Activated effector memory CD4-positive, alpha-beta T cell treated with Interleukin-2 at 50 U/mL for 16 hours (primary cell): ENCODE results near the gene BIN2.
"Not testable (repeated sequence)": the region's sequence is repeated elsewhere in the genome, so short reads cannot be mapped to it uniquely, and the experiment has no call there.

Experiments
- DNase-seq: peaks from one replicate; pipeline ENCODE4 v3.0.0-alpha.2; 2020

BIN2 gene

GRCh38 chr12:51343201-51343600 is 19.2 kb upstream of the BIN2 start:
- DNase-seq: no peak

- DNase-seq: no peak
Observed at GRCh38 chr12:51342416-51342815, 18.4 kb upstream of the BIN2 start.

- DNase-seq: peak; percentile 51
Observed at GRCh38 chr12:51341251-51342007, 17.5 kb upstream of the BIN2 start.

GRCh38 chr12:51339750-51340149 is 15.8 kb upstream of the BIN2 start:
- DNase-seq: no peak

- DNase-seq: not testable (repeated sequence)
Observed at GRCh38 chr12:51337336-51337735, 13.4 kb upstream of the BIN2 start.

- no peak for DNase-seq
Observed at GRCh38 chr12:51335931-51336330, 12.0 kb upstream of the BIN2 start.

GRCh38 chr12:51334764-51335163 is 10.8 kb upstream of the BIN2 start:
- DNase-seq: no peak

- no peak for DNase-seq
Observed at GRCh38 chr12:51333536-51333935, 9.6 kb upstream of the BIN2 start.

- DNase-seq: no peak
Observed at GRCh38 chr12:51330186-51330585, 6.2 kb upstream of the BIN2 start.

GRCh38 chr12:51329742-51330141 is 5.8 kb upstream of the BIN2 start:
- DNase-seq: no peak

GRCh38 chr12:51328587-51328986 is 4.6 kb upstream of the BIN2 start:
- DNase-seq: no peak

GRCh38 chr12:51326698-51327439 is 2.9 kb upstream of the BIN2 start:
- DNase-seq: no peak

- no peak for DNase-seq
Observed at GRCh38 chr12:51324953-51325352, 979 bp upstream of the BIN2 start.

GRCh38 chr12:51323317-51323960 is 535 bp downstream of the BIN2 start:
- DNase-seq: peak; percentile 54

GRCh38 chr12:51322452-51322851 is 1.5 kb downstream of the BIN2 start:
- DNase-seq: no peak

- DNase-seq: no peak
Observed at GRCh38 chr12:51321882-51322281, 2.1 kb downstream of the BIN2 start.

GRCh38 chr12:51320695-51321320 is 3.2 kb downstream of the BIN2 start:
- no peak for DNase-seq

GRCh38 chr12:51320311-51320694 is 3.7 kb downstream of the BIN2 start:
- DNase-seq: no peak

- DNase-seq: peak; percentile 46
Observed at GRCh38 chr12:51318846-51319599, 5.0 kb downstream of the BIN2 start.

GRCh38 chr12:51318057-51318806 is 5.7 kb downstream of the BIN2 start:
- not testable (repeated sequence) for DNase-seq

GRCh38 chr12:51311389-51311788 is 12.6 kb downstream of the BIN2 start:
- no peak for DNase-seq
